Gastrocnemius medialis (tissue), 4 donors: ENCODE results near the gene CRKL.

ENCODE experiments used
- POLR2A ChIP-seq, 2 donors: fragments of 450-650 bp; IDR thresholded peaks; one replicate each; pipeline ENCODE4 v1.6.1; 2017; ENCODE audit warnings: antibody characterized with exemption in 2 of 2, mild to moderate bottlenecking in 2 of 2, moderate library complexity in 2 of 2
- TF ChIP-seq, protein P1 (sequence below), 5 experiments: fragments of 450-650 bp in 3 of 5; fragments of 200-600 bp in 2 of 5; sonication (generic) in 2 of 5; IDR thresholded peaks in 4 of 5; conservative IDR thresholded peaks in 1 of 5; 1 replicate in 4 of 5; 2 replicates in 1 of 5; pipeline ENCODE4 v1.5.1; 2016 to 2019; ENCODE audit warnings: antibody characterized with exemption in 5 of 5, mild to moderate bottlenecking in 3 of 5, moderate library complexity in 3 of 5

GRCh38 chr22:20877715-20878114 lies 39.5 kb upstream of the CRKL start:
- TF ChIP-seq POLR2A (IDR thresholded peaks at IDR 0.05) = no peak
- TF ChIP-seq, protein P1, sequence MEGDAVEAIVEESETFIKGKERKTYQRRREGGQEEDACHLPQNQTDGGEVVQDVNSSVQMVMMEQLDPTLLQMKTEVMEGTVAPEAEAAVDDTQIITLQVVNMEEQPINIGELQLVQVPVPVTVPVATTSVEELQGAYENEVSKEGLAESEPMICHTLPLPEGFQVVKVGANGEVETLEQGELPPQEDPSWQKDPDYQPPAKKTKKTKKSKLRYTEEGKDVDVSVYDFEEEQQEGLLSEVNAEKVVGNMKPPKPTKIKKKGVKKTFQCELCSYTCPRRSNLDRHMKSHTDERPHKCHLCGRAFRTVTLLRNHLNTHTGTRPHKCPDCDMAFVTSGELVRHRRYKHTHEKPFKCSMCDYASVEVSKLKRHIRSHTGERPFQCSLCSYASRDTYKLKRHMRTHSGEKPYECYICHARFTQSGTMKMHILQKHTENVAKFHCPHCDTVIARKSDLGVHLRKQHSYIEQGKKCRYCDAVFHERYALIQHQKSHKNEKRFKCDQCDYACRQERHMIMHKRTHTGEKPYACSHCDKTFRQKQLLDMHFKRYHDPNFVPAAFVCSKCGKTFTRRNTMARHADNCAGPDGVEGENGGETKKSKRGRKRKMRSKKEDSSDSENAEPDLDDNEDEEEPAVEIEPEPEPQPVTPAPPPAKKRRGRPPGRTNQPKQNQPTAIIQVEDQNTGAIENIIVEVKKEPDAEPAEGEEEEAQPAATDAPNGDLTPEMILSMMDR (IDR thresholded peaks at IDR 0.05 in 4 of 5, conservative IDR thresholded peaks at IDR 0.05 in 1 of 5) = no peak
